ENCODE measurements around the gene VPS45.

Gene VPS45

DNA sequence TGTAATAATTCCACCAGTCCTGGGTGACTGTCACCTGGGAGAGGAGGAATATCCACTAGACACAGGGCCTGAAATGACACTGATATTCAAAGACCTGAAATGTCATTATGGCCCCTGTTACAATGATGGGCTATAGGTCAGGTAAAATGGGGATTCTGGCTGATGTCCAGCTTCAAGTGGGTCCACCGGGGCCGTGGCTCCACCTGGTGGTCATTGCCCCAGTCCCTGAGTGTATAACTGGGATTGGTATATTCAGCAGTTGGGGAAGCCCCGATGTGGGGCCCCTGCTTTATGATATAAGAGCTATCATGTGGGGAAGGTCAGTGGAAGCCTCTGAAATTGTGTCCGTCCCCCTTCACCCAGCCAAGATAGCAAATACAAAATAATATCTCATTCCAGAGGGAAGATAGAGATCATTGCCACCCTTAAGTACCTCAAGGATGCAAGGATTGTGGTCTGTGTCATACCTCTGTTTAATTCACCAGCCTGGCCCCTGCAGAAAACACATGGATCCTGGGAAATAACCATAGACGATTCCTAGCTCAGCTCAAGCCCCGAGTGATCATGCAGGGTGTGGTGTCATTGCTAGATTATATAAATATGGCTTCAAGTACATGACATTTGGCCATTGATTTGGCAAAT lies 101.5 kb downstream of the VPS45 start:
- in situ Hi-C loops (cut with HindIII; ENCODE audit: low pct_ligation_motif_present, low sequenced_read_pairs) = no loop called here
- DNase-seq = peak; percentile 60
- TF ChIP-seq, protein P1, sequence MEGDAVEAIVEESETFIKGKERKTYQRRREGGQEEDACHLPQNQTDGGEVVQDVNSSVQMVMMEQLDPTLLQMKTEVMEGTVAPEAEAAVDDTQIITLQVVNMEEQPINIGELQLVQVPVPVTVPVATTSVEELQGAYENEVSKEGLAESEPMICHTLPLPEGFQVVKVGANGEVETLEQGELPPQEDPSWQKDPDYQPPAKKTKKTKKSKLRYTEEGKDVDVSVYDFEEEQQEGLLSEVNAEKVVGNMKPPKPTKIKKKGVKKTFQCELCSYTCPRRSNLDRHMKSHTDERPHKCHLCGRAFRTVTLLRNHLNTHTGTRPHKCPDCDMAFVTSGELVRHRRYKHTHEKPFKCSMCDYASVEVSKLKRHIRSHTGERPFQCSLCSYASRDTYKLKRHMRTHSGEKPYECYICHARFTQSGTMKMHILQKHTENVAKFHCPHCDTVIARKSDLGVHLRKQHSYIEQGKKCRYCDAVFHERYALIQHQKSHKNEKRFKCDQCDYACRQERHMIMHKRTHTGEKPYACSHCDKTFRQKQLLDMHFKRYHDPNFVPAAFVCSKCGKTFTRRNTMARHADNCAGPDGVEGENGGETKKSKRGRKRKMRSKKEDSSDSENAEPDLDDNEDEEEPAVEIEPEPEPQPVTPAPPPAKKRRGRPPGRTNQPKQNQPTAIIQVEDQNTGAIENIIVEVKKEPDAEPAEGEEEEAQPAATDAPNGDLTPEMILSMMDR (IDR thresholded peaks at IDR 0.05; ENCODE audit: low read depth, low read length, missing control alignments) = peak; percentile 94
- Histone ChIP-seq H3K27ac (no peak overlapping the region), H3K36me3 (replicated peaks) (no peaks in the 10 kb centered on the region), H3K27me3 (replicated peaks) (no peaks in the 10 kb centered on the region), H3K4me3 (ENCODE audit: low read depth, low read length) (no peak overlapping the region)

DNA sequence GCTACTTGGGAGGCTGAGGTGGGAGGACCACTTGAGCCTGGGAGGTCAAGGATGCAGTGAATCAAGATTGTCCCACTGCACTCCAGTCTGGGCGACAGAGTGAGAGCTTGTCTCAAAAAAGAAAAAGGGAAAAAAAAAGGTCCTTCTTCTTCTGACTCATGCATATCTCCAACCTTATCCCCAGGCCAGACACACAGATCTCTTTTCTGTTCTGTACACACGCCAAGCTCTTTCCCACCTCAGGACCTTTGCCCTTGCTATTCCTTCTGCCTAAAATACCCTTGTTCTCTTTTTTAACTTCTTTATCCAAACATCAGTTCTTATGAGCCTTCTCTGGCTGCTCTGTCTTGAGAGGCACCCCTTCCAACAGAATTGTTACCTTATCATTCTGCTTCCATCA lies 104.2 kb downstream of the VPS45 start:
- no peaks in the 10 kb centered on the region for H3K27me3 ChIP-seq (replicated peaks)
- no peak for DNase-seq
- no peak overlapping the region for H3K27ac ChIP-seq
- in situ Hi-C loops (cut with HindIII; ENCODE audit: low pct_ligation_motif_present, low sequenced_read_pairs) = no loop called here
- TF ChIP-seq, protein P1 (IDR thresholded peaks at IDR 0.05; ENCODE audit: low read depth, low read length, missing control alignments) = no peak
- H3K36me3 ChIP-seq (replicated peaks) = no peaks in the 10 kb centered on the region
- H3K4me3 ChIP-seq (ENCODE audit: low read depth, low read length) = no peak overlapping the region

DNA sequence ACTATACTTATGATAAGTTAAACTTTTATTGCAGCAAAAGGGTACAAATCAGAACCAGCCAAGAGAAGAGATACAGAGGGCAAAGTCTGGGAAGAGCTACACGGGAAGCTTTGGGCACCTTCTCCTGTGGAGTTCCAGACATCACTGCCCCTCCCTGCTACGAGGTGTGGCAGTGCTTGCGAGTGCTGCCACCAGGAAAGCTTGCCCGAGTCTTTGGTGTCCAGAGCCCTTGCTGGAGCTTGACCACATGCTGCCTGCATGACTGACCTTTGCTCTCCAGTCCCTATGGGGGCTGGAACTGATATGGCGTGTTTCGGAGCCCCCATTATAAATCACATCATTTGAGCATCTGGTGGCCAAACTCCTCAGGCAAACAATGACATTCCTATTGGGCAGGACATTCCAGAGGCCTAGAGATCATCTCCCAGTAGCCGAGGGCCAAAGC lies 105.6 kb downstream of the VPS45 start:
- no peak for DNase-seq
- in situ Hi-C loops (cut with HindIII; ENCODE audit: low pct_ligation_motif_present, low sequenced_read_pairs) = no loop called here

DNA sequence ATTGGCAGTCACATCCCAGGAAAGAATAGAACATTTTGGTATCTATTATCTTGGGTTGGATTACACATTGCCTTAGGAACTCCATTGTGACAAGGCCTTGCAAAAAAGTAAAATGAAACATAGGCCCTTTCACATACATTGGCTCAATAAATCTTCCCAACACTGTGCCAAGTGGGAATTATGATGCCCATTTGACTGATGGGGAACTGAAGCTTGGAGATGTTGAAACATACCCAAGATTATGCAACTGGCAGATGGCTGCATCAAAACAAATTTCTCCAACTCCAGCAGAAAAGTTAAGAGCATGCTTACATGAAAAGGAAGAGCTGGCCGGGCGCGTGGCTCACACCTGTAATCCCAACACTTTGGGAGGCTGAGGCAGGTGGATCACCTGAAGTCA lies 109.0 kb downstream of the VPS45 start:
- Histone ChIP-seq H3K27ac (no peak overlapping the region), H3K36me3 (replicated peaks) (no peaks in the 10 kb centered on the region), H3K4me3 (ENCODE audit: low read depth, low read length) (no peak overlapping the region), H3K27me3 (replicated peaks) (no peaks in the 10 kb centered on the region)
- in situ Hi-C loops (cut with HindIII; ENCODE audit: low pct_ligation_motif_present, low sequenced_read_pairs) = loop anchor here (25.0 kb wide), 1 partner anchor 89 kb away; no protein-coding TSS in a partner anchor
- TF ChIP-seq, protein P1 (IDR thresholded peaks at IDR 0.05; ENCODE audit: low read depth, low read length, missing control alignments) = no peak
- DNase-seq = no peak

More for the DNA sequence above, 105.6 kb downstream of the VPS45 start:
- Histone ChIP-seq H3K4me3 (ENCODE audit: low read depth, low read length) (no peak overlapping the region), H3K27ac (no peak overlapping the region), H3K36me3 (replicated peaks) (no peaks in the 10 kb centered on the region), H3K27me3 (replicated peaks) (no peaks in the 10 kb centered on the region)
- TF ChIP-seq, protein P1 (IDR thresholded peaks at IDR 0.05; ENCODE audit: low read depth, low read length, missing control alignments) = no peak

DNA sequence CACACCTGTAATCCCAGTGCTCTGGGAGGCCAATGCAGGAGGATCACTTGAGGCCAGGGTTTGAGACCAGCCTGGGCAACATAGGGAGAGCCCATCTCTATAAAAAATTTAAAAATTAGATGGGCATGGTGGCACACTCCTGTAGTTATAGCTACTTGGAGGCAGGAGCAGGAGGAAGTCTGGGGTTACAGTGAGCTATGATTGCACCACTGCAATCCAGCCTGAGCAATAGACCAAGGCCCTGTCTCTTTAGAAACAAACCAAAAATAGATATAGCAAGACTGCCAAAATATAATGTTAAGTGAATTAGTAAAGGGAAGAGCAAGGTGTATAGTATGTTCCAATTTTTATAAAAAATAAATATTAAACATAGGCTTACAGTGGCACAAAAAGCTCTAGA lies 111.0 kb downstream of the VPS45 start:
- Histone ChIP-seq H3K27ac (no peak overlapping the region), H3K4me3 (ENCODE audit: low read depth, low read length) (no peak overlapping the region), H3K36me3 (replicated peaks) (no peaks in the 10 kb centered on the region), H3K27me3 (replicated peaks) (no peaks in the 10 kb centered on the region)
- TF ChIP-seq, protein P1 (IDR thresholded peaks at IDR 0.05; ENCODE audit: low read depth, low read length, missing control alignments) = no peak
- no peak for DNase-seq
- in situ Hi-C loops (cut with HindIII; ENCODE audit: low pct_ligation_motif_present, low sequenced_read_pairs) = loop anchor here (25.0 kb wide), 1 partner anchor 91 kb away; no protein-coding TSS in a partner anchor

DNA sequence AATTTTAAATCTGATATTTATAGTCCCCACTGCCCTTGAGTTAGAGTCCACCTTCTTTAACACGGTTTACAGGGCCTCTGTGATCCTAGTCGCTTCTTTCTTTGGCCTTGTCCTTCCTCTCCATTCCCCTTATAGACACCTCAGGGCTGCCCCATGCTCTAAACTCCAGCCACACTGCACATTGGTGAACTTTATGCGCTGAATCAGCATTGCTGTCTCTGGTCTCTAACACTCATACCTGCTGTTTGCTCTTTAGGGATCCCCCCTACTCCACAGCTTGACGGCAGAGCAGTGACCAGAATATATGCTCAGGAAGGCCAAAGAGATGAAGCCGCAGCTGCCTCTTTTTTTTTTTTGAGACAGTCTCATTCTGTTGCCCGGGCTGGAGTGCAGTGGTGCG lies 112.3 kb downstream of the VPS45 start:
- Histone ChIP-seq H3K36me3 (replicated peaks) (no peaks in the 10 kb centered on the region), H3K27me3 (replicated peaks) (no peaks in the 10 kb centered on the region), H3K27ac (no peak overlapping the region), H3K4me3 (ENCODE audit: low read depth, low read length) (no peak overlapping the region)
- DNase-seq = no peak
- in situ Hi-C loops (cut with HindIII; ENCODE audit: low pct_ligation_motif_present, low sequenced_read_pairs) = loop anchor here (25.0 kb wide), 1 partner anchor 93 kb away; no protein-coding TSS in a partner anchor
- TF ChIP-seq, protein P1 (IDR thresholded peaks at IDR 0.05; ENCODE audit: low read depth, low read length, missing control alignments) = no peak

All from brain microvascular endothelial cell (primary cell).